Stimulated activated CD4-positive, alpha-beta T cell treated with anti-CD3 and anti-CD28 coated beads, Interleukin-4, amount 100 ng/mL, for 4 hours (primary cell): ENCODE data around the gene LYRM7.
"Not testable (repeated sequence)": the region's sequence is repeated elsewhere in the genome, so short reads cannot be mapped to it uniquely, and the experiment has no call there.

ENCODE experiments used
- DNase-seq, 2 experiments: peaks; one replicate each; pipeline ENCODE4 v3.0.0-alpha.2; 2020

Gene LYRM7

DNA sequence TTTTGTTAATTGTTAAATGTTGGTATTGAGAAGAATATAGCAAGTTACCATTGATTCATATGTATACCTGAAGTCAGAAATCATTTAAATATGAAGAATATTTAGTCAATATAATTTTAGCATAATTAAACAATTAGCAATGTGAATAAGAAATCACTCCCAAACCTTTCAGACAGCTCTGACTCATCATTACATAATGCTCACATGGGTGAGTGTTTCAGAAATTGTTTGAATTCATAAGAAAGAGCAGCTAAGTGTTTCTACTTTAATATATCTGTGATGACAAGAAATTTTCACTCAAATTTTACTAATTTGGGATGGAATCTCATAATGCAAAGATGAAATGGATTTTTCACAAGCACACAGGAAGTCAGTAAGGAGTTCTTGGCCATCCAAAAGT is 51.1 kb downstream of the LYRM7 start:
- no peak for DNase-seq

DNA sequence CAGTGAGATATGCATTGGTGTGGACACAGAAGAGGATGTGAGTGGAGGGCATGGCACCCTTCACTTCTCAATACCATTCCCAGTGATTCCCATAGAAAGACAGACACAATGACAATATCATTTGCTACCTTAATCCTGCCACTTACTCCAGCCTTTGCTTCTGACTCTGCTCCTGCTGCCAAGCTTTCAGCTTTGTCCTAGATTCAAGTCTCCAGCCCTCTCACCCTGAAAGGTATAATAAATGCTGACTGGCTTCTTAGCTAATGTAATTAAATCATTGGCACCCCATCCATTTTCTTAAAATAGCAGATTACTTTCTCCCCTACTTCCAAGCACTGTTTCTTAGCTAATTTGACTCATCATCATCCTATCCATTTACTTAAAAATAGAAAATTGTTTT is 52.0 kb downstream of the LYRM7 start:
- no peak for DNase-seq

DNA sequence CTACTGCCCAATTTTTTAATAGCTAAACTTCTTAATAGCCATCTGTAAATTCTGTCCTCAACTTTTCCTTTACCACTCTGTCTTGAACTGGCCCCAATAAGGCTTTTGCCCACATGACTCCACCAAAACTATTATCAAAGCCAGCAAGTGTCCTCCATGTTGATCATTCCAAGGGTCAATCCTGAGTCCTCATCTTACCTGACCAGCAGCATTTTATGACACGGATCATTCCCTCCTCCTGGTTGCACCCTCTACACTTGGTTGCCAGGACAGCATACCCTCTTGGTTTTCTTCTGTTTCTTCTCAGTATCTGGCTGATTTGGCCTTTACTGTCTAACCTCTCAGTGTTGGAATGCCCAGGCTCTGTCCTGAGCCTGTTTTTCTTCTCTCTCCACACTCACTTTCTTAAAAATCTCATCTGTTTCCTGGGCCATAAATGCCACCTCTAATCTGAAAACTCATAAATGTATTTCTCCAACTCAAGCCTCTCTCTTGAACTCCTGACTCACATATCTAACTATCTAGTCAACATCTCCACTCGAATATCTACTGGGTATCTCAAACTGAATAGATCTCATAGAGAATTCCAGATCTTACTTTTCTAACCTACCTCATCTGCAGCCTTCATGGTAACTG is 53.1 kb downstream of the LYRM7 start:
- DNase-seq: no peak

DNA sequence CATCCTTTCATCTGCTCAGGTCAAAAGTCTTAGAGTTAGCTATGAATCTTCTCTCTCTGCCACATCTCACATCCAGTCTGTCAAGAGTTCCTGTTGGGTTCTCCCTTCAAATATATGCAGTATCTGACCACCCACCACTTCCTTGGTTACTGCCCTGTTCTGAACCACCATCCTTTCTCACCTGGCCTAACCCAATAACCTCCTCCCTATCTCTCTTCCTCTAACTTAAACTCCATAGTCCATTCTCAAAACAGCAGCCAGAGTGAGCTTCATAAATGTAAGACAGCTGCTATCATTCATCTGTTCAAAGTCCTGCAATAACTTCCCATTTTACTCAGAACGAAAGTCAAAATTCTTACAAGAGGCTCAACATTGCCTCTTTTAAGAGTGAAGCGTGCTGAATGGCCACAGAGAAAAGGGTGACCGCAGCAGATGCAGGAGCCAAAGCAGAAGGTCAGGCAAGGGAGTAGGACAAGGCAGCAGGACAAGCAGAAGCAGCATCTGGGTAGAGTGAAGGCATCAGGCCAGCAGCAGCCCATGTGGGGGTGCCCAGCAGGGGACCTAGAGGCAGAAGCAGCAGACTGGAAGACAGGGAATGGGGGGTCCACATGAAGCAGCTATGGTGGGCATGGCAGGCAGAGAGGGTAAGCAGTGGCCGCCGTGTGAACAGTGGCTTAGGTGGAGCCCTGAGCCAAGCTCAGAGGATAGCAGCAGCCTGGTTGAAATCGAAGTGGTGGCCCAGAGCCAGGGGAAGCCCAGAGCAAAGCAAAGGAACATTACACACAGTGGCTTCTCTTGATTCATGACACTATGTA is 53.9 kb downstream of the LYRM7 start:
- no peak for DNase-seq

- DNase-seq: no peak
Observed at GRCh38 chr5:131225282-131225974, 54.7 kb downstream of the LYRM7 start.

GRCh38 chr5:131226899-131227298 is 56.2 kb downstream of the LYRM7 start:
- DNase-seq: no peak

GRCh38 chr5:131228646-131229045 is 57.9 kb downstream of the LYRM7 start:
- no peak for DNase-seq

GRCh38 chr5:131229623-131230022 is 58.9 kb downstream of the LYRM7 start:
- no peak for DNase-seq

- DNase-seq: no peak
Observed at GRCh38 chr5:131230406-131230805, 59.7 kb downstream of the LYRM7 start.

GRCh38 chr5:131239686-131240085 is 68.9 kb downstream of the LYRM7 start:
- DNase-seq: no peak

DNA sequence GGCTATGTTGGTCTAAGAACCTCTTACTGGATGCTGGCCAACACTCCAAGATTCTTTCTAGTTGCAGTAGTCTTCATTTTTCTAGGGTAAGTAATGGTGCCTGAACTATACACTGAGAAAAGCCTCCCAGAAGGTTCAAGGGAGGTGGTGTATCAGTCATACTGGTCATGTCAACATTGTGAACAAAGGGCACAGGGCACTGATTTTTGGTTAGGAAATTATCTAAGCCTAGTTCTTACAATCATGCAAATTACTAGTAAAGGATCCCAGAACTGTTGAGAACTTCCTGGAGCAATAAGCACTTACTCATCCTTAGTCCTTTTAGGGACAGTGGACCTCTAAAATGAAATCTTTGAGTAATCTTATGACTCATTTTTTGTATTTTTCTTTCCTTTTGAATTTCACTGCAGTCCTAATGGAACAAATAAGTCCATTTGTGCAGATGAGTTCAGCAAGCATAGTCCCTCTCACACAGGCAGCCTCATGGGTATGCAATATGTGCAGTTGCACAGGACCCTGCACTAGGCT is 72.0 kb downstream of the LYRM7 start:
- DNase-seq: no peak

DNA sequence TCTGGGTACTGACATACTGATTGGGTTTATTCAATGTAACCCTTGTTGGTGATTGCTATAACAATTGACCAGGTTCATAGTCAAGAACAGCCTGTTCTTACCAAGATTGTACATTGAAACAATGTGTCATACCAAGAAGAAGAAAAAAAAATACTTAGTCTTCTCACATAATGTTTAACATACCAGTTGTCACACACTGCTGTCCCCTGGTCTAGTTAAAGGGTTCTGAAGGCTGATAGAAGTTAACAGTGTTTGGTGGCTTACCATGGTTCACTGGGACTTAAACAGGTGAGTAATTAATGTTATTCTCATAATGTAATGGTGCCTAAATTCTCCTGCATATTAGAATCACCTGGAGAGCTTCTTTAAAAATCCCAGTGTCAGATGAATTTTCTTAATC is 74.6 kb downstream of the LYRM7 start:
- DNase-seq: no peak

DNA sequence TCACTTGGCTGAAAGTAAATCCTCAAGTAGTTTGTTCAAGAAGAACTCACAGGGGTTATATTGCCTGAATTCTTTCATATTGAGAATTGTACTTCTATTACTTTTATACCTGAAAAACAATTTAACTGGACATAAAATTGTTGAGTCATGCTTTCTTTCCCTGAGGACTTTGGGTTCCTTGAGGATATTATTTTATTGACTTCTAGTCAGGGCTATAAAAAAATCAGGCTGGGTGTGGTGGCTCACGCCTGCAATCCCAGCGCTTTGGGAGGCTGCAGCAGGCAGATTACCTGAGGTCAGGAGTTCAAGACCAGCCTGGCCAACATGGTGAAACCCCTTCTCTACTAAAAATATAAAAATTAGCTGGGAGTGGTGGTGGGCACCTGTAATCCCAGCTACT is 75.2 kb downstream of the LYRM7 start:
- DNase-seq: no peak

DNA sequence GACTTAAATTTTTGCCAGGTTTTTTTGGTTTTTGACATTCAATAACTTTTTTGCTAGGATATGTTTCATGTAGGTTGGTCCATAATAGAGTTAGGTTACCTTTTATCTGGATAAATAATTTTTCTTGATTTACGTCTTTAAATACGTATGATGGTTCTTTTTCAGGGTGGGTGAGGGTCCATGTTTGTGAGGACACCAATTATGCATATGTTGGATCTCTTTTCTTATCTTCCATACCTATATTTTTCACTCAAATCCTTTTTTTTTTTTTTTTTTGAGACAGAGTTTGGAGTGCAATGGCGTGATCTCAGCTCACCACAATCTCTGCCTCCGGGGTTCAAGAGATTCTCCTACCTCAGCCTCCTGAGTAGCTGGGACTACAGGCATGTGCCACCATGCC is 75.8 kb downstream of the LYRM7 start:
- no peak for DNase-seq

DNA sequence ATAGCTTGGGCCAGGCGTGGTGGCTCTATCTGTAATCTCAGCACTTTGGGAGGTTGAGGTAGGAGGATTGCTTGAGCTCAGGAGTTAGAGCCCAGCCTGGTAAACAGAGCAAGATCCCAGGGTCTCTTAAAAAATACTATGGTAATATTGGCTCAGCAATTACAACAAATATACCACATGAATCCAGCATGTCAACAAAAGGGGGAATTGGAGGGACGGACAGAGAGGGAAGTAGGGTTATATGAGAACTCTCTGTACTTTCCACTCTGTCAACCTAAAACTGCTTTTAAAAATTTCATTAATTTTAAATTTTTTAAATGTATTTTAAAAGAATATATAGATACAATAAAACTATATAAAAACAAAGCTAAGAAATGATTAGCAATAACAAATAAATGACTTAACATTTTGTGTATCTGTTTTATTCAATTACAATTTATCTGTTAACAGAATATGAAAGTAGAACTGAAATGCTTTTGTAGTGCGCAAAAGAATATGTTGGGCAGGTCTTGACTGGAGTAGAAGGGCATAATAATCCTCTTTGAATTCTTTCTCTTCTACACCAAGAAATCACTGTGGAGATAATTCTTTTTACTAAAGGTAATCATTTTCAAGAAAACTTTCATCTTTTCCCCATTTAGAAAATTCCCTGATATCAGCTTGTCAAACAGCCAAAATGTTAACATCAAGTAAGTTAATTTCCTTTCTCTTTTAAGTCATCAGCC is 80.2 kb downstream of the LYRM7 start:
- no peak for DNase-seq

- peak; percentile 48 to 80 for DNase-seq
Observed at GRCh38 chr5:131252824-131253171, 82.1 kb downstream of the LYRM7 start.

- DNase-seq: not testable (repeated sequence)
Observed at GRCh38 chr5:131254025-131254424, 83.3 kb downstream of the LYRM7 start.

DNA sequence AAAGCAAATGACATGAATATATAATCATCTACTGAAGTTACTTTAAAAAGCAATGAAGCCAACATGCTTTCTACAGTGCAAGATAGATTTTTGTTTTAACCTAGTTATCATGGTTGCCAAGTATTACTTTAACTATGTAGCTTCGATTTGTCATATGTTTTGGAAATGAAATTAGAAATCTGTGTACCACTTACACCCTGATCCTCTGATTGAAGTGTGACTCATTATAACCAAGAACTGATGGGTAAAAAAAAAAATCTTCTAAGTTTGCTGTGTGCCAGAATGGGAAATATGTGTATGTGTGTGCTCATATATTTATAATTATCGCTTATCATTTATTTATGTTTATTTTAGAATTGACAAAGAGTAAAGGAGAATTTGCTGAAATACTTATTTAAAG is 84.0 kb downstream of the LYRM7 start:
- no peak for DNase-seq
